GM19043 (cell line): Measurements from ENCODE around the gene SULT6B1.
"Not testable (repeated sequence)": the region's sequence is repeated elsewhere in the genome, so short reads cannot be mapped to it uniquely, and the experiment has no call there.

ENCODE experiments used
- ATAC-seq: cut with Tn5 transposase; IDR thresholded peaks from one replicate; pipeline ENCODE4 v1.9.1; 2021; ENCODE audit warnings: low read depth; ENCODE audit not compliant: unreplicated experiment

SULT6B1 gene

DNA sequence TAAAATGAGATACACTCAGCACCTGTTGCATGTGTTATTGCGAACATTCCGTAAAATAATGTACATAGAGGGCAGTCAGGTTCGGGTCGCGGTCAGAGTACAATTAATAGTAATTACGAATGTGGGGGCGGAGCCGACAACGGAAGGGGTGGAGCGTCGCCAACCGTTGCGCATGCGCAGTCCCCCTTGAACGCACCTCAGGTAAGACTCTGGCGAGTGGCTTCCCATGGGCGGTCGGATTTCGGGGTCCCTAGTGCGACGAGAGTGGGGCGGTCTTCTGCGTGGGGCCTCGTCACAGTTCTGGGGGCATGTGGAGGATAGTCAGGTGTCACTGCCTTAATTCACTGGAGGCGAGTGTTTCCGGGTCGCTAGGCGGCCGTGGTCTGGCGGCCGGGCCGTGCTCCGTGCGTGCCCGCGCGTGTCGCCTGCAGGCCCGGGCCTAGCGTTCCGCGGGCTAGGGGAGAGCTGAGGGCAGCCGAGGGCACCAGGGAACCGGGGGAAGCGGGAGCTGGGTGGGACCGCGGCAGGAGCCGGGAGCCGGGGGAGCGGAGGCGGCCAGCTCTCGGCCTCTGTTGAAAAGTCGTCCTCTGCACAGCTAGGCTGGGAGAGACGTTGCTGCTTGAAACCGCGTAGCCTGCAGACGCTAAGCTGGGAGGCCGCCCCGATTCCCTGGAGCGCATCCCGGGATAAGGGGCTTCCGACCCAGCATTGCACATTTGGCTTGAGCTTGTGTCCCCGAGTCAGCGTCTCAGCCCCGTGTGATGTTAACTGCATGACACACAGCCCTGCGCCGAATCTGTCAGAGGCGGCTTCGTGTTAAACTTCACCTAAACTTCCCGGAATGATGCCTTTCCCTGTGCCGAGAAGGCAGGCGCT lies 8.1 kb upstream of the SULT6B1 start, which contains the start of gene CEBPZOS:
CEBPZOS (plus strand) TSS at position 177 of the 876 bp plus-strand sequence. CDS start 3,209 bp downstream, outside the sequence.
- ATAC-seq: peak; percentile 78

DNA sequence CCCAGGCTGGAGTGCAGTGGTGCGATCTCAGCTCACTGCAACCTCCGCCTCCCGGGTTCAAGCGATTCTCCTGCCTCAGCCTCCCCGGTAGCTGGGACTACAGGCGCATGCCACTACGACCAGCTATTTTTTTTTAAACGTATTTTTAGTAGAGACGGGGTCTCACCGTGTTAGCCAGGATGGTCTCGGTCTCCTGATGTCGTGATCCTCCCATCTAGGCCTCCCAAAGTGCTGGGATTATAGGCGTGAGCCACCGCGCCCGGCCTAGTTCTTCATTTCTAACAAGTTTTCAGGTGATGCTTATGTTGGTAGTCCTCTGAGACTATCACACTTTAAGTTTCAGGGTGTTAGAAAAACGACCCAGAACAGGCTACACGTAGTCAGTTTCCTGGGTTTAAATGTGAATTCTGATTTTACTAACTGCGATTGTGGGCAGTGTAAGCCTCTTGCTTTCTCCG lies 7.4 kb upstream of the SULT6B1 start:
- ATAC-seq: not testable (repeated sequence)

DNA sequence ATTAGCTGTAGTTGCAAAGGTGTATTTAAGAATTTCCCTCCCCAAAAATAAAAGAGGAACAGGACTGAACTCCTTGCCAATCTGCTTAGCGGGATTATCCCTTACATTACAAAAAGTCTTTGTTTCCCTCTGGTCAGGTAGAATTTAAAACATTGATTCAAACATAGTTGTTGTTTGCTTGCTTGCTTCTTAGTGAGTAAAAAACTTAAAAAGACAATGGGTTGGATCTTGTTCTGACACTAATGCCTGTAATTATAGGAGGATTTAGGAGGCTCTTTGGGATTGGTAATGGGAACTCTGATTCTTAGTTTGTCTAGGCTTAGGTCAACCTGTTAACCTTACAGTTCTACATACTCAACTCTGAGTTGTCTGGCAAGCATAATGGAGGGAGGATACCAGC lies 4.1 kb upstream of the SULT6B1 start:
- ATAC-seq: no peak

DNA sequence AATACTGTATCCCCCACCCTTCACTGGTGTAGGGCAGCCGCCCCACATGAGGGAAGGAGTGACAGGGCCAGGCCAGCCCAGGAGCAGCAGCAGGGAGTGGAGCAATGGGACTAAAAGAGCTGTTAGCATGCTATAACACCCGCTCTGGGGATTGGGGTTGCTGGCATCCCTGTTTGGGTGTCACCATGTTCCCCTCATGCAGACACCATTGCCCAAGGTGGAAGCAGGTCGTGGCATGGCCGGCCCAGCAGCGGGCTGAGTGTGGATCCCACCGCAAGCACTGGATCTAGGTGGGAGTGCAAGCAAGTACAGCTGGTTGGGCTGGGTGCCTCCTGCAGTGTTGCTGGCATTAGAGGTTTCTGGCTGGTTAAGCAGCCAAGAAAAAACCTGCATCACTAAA lies 3.3 kb upstream of the SULT6B1 start:
- no peak for ATAC-seq

DNA sequence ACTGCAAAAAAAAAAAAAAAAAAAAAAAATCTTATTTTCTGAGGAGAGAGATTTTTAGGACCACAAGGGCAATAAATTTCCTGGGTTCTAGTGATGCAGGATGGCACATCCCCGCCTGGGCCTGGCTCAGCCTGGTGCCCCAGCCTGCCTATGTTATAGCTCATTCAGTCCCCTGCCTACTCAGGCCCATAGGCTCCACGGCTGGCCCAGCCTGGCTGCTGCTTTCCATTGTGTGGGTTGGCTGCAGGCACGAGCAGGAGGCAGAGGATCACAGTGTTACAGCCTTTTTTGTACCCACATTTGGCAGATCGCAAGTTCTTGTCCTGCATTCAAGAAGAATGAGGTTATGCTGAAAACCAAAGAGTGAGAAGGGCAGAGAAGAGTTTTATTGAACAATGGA lies 2.8 kb upstream of the SULT6B1 start:
- ATAC-seq: no peak

DNA sequence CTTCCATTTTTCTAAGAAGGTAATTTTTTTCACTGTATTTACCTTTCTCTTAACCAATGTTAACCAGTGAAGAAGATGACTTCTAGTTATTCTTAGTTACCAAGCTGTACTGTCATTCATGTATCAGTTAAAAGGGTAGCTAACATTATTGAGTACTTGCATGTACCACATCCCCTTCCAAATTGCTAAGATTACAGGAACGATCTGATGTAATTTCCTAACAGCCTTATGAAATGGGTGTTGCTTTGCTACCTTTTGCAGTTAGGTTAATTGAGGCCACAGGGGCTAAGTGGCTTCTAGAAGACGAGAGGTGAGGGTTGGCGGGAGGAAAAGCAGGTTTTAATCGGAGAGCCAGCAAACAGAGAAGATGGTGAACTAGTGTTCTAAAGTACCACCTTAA lies 1.8 kb upstream of the SULT6B1 start:
- ATAC-seq: no peak

DNA sequence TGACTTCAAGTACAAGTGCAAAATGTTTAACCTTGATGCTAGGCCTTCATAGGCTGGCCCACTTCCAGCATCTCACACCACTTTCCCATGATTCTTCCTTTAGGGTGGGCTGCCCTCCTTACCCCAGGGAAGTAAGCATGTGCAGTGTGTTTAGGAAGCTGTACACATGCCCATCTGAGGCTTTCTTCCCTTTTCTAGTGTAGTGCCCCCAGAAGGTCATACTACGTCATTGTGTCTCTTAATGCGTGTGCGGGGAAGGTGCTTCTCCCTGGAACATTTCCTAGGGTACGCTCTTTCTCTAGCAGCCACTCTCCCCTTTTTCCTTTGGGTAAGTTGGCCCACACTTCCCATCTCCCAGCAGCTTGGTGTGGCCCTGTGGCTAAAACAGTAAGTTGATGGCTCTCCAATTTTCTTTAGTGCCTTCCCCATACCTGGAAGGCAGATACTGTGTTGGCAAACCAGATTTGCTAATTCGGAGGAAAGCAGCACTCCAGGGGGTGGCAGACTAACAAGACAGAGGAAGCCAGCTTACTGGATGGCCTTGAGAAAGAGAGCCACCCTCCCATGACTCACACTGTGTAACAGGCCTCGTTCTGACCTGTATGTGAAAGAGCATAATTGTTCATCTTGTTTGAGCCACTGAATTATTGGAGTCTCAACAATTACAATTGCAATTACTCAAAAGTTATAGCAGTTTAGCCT lies 1.1 kb upstream of the SULT6B1 start:
- ATAC-seq: no peak

DNA sequence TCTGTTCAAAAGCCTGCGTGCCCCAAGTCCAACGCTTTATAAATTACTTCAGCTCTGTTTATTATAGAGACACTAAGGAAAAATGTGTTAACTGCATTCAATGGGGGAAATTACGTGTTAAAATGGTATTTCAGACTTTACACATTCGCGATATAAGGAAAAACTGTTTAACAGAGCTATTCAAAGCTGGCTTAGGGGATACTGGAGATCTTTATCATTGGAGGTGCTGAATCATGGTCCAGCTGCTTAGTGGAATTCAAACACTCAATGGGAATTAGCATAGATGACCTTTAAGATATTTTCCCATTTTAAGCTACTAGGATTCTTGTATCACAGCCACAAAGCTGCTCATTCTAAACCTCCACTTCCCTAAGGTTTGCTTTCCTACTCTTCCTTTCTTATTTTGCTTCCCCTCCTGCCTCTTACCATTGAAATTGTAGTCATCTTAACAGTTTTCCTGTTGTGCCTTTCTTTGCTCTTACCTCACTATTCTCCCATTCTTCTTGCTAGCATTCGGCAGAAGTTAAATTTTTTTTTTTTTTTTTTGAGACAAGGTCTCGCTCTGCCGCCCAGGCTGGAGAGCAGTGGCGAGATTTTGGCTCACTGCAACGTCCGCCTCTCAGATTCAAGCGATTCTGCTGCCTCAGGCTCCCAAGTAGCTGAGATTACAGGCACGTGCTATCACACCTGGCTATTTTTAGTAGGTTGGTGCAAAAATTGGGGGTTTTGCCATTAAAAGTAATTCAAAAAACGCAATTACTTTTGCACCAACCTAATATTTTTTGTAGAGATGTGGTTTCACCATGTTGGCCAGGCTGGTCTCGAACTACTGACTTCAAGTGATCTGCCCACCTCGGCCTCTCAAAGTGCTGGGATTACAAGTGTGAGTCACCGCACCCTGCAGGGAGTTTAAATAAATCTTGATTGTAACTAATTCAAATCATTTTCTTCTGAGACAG lies 6.5 kb downstream of the SULT6B1 start:
- no peak for ATAC-seq

DNA sequence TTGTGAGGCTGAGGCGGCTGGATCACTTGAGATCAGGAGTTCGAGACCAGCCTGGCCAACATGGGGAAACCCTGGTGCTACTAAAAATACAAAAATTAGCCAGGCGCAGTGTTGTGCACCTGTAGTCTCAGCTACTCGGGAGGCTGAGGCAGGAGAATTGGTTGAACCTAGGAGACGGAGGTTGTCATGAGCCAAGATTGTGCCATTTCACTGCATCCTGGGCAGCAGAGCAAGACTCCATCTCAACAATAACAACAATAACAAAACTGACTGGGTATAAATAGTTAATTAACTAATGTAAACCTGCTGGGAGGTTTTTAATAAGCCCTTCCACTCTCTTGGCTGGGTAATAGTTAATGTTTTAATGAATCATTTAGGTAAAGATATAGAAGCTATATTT lies 7.8 kb downstream of the SULT6B1 start:
- ATAC-seq: no peak

DNA sequence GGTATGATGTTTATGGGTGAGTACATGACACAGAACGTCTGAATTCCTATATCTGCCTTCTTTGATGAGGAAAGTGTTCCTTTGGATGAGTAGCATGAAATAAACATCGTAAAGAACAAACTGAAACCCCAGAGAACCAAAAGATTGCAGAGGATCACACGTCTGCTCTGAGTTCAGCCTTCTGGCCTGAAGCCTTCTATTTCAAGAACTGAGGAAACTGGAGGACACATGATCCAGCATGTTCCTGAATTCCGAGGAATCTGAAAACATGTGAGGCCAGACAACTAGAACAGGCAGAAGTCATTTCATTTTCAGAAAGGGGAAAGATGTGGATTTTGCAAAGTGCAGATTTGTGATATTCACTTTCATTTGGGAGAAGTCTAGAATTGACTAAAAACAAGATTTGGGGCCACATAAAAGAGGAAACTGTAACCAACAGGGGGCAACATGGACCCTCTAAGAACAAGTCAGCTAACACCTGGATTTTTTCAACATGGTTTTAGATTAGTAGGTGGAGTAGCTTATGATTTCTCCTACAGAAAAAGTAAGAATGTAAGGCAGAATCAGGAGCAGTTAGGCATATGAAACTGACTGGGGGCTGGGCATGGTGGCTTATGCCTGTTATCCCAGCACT lies 8.3 kb downstream of the SULT6B1 start:
- ATAC-seq: no peak

DNA sequence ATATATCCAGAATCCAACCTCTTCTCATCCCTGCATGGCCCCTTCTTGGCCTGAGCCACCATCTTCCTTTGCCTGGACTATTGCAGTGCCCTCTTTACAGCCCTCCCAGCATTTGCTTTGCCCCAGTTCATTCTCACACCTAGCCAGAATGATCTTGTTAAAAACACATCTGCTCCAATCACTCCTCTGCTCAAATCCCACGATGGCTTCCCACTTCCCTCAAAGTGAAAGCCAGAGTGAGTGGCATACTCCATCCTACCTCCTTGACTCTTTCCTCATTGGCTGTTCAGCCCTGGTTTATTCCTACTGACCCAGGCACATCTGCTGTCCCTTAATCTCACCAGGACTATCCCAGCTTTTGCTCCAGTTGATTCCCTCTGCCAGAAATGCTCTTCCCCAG lies 14.7 kb downstream of the SULT6B1 start:
- ATAC-seq: no peak

DNA sequence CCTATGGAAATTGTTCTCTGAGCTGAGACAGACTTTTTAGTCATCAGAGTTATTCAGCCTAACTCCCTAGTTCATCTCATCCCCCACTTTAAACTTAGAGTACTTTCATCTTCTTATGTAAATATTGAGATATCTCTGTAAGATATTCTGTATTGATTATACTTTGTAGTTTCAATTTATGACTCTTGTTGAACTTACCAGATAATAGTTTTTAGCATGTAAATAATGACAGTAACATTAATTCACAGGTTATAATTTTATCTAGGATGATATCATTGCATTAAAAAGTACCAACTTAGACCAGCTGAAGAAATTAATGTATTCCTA lies 16.9 kb downstream of the SULT6B1 start:
- no peak for ATAC-seq

DNA sequence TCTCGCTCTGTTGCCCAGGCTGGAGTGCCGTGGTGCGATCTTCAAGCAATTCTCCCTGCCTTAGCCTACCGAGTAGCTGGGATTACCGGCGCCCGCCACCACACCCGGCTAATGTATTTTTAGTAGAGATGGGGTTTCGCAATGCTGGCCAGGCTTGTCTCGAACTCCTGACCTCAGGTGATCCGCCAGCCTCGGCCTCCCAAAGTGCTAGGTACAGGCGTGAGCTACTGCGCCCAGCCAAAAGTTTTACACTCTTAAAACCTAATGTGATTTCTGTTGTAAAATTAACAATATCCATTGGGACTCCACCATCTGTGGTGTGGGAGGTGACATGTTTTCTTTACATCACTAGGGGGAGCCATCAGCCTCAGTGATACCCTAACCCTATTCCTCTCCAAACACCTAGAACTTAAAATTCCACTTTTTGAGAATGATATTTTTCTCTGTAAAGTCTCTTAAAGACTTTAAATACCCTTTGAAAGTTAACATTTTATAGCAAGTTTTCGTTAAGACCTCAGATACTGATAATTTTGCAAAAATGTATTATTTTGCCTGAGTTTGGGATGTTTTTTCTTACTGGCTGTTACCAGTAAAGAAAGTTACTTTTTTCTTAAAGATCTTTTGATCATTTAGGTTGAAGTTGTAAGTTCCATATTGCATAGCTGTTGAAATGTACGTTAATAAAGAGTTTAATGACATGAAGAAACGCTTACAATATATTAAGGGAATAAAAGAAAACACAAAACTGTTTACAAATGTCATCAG lies 20.1 kb downstream of the SULT6B1 start:
- no peak for ATAC-seq

DNA sequence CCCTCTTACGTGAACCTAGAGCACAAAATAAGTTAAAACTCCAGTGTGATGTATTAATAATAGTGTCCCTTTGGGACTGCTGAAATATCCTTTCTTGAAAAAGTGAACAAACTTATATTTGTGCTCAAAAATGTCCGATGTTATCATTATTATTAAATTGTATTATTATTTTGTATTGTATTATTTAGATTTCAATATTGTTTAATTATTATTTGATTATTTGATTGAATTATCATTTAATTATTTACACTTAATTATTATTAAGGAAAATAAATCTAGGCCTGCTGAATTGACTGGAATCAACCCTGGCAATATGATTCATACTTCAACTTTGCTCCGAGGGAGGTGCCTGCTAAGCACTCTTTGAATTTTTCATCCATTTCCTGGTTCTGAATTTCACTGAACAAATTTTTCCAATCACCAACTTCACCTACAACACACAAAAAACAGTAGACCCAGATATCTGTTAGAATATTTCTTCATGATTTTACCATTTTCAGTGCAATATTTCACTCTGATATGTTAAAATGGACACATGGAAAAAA lies 20.8 kb downstream of the SULT6B1 start:
- ATAC-seq: no peak

DNA sequence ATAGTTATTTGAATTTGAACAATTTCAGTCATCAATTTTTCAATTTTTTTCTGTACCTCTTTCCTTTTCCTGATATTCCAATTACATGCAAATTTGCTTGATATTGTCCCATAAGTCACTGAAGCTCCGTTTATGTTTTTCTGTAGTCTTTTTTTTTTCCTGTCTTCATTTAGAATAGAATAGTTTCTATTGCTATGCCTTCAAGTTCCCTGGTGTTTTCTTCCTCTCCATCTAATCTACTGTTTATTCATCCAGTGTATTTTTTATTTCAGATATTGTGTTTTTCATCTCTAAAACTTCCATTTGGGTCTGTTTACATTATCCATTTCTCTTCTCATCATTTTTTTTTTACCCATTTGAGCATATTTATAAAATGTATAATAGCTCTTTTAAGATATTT lies 23.7 kb downstream of the SULT6B1 start:
- no peak for ATAC-seq

DNA sequence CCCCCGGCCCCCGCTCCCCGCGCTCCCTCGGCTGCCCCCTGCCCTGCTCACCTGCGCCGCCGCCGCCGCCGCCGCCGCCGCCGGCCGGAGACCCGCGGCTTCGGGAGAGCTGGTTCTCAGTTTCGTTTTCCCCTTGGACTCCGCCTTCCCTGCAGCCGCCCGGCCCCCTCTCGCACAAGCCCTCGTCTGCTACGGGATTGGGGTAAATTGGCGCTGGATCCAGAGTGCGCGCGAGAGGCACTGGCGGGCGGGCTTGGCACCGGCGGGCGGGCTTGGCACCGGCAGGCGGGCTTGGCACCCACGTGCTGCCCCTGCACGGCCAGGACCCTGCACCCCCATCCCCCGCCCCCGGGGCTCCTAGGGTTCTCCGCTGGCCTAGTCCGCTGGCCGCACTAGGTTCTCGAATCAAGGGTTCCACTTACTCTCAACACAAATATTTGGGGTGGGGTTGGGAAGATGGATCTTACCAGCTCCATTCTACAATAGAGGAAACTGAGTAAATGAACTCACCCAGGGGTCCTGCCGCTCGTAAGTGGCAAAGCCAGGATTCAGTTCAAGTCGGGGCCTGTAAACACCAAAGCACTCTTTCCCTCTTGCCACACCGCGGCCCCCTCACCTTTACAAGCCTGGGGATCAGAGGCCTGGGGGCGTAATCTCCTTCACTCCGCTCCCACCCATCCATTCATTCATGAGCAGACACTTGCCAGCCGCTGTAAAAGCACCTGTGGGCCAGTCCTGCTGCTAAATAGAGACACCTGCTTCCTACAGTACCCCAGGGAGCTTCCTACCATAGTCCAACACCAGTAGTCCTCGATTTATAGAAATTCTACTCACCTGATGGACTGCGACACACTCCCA lies 31.4 kb downstream of the SULT6B1 start, which contains the start of gene EIF2AK2:
EIF2AK2 (minus strand) TSS at position 124 of the 858 bp plus-strand sequence. CDS start 9,174 bp downstream, outside the sequence.
- ATAC-seq: peak; percentile 86

DNA sequence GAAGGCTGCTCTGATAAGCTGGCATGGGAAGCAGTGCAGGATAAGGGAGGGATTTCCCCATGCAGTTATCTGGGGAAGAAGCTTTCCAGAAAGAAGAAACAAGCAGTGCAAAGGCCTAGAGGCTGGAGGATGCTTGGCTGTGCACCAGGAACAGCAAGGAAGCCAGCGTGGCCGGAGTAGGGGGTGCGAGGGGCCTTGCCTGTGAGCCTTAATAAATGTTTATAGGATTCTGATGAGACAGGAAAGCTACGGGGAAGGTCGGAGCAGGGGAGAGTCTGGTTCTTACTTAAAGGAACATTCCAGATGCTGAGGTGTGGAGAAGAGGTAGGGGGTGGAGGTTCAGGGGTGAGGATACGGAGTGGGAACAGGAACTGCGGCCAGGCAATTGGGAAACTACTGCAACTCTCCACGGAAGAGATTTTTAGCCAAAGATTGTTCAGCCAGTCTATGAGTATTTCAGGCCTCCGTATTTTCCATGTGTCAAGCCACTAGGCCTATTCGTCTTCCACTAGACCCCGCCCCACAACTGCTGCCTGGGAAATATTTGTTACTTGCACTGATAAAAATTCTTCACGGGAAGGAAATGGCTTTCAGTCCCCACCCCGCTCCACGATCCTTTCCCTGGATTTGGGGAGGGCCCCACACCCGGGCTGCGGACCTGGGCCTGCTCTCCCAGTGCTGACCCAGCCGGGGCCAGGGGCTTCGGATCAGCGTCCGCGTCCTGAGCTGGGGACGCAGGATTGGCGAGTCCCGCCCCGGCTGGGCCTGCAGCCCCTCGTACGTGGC lies 32.2 kb downstream of the SULT6B1 start:
- ATAC-seq: peak; percentile 32
